Measurements from ENCODE around the gene FAAP100.

DNA sequence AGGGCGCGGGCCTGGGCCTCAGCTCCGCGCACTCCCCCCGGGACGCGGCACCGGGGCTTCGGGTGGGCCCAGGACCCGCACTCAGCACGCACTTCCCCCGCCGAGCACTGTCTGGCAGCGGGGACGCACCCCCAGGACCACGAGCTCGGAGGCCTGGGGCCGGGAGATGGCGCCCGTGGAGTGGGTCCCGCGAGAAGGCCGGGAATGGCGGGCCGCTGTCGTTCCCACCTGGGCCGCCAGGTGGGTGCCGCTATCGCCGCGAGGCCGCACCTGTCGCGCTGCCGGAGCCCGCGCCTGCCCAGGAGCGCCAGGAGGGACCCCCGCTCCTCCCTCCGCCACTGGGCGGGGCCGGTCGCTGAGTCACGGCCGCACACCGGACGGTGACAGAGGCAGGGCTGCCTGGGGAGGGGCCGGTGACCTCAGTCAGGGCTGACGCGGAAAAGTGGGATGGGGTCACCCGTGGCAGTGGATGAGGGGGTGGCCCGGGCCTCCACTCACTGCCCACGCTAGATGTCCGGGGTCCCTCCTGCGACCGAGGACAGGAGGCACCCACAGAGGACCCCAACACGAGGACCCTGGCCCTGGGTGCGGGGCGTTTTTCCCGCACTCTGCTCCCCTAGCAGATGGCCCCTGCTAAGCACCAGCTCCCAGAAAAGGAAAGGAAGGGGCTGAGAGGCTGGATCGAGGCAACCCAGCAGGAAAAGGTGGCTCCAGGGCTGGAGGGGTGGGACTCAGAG, 32.7 kb downstream of the FAAP100 start:
- TF ChIP-seq, protein P1, sequence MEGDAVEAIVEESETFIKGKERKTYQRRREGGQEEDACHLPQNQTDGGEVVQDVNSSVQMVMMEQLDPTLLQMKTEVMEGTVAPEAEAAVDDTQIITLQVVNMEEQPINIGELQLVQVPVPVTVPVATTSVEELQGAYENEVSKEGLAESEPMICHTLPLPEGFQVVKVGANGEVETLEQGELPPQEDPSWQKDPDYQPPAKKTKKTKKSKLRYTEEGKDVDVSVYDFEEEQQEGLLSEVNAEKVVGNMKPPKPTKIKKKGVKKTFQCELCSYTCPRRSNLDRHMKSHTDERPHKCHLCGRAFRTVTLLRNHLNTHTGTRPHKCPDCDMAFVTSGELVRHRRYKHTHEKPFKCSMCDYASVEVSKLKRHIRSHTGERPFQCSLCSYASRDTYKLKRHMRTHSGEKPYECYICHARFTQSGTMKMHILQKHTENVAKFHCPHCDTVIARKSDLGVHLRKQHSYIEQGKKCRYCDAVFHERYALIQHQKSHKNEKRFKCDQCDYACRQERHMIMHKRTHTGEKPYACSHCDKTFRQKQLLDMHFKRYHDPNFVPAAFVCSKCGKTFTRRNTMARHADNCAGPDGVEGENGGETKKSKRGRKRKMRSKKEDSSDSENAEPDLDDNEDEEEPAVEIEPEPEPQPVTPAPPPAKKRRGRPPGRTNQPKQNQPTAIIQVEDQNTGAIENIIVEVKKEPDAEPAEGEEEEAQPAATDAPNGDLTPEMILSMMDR (IDR thresholded peaks at IDR 0.05): peak; percentile 60 to 95 (median 69)
- peak; percentile 21 for TF ChIP-seq POLR2A (IDR thresholded peaks at IDR 0.05)
